ENCODE data around the gene SRD5A1. TPM values are rescaled to one million over a fixed set of nuclear protein-coding genes. Genes with fewer than 3 reads are reported as not detected.

Gene SRD5A1
- total RNA-seq, 5 donors from 2014 or later (not counting 1 experiment from before 2014, with no cell fraction given): 2.3 to 13.6 (median 9.6) TPM

DNA sequence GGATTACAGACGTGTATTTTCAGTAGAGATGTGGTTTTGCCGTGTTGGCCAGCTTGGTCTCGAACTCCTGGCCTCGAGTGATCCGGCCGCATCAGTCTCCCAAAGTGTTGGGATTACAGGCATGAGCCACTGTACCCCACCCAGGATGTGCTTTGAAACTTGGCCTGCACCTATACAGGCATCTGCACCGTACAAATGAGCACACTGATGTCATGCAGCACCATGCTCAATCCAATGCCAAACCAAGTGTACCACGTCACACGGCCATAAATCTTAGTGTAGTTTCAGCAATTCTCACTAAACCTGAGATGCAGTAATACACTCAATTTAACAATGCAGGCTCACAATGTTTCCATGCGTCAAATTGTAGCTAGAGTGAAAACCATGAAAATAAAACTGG, 6.7 kb upstream of the SRD5A1 start:
- DNase-seq (no peak), ATAC-seq (replicated peaks in 1 of 4) (no peak)
- Histone ChIP-seq H3K9me3 (no peaks in the 10 kb centered on the region), H3K36me3 (ENCODE audit: control insufficient read depth in 2 of 2, extremely low read depth in 1 of 2, insufficient read depth in 1 of 2, low read length in 1 of 2) (peaks cover 0 to 76% of the 10 kb centered on the region in 2 donors), H3K4me1 (ENCODE audit: control insufficient read depth in 1 of 2, extremely low read depth in 1 of 2, insufficient read depth in 2 of 2, low read length in 2 of 2) (peaks cover 4 to 7% of the 10 kb centered on the region in 2 experiments), H3K27ac (ENCODE audit: low read length) (no peak overlapping the region), H3K4me3 (ENCODE audit: control insufficient read depth in 1 of 2, extremely low read depth in 1 of 2, low read length in 1 of 2) (no peak overlapping the region), H3K27me3 (replicated peaks in 1 of 2; ENCODE audit: control insufficient read depth in 2 of 2, extremely low read depth in 1 of 2, insufficient read depth in 2 of 2, low read length in 1 of 2) (no peaks in the 10 kb centered on the region)
- Mint-ChIP-seq H3K27me3 (no peaks in the 10 kb centered on the region), H3K27ac (no peak overlapping the region), H3K4me3 (no peak overlapping the region), H3K36me3 (peaks cover 65% of the 10 kb centered on the region), H3K4me1 (peaks cover 58 to 68% (median 62%) of the 10 kb centered on the region in 3 donors), H3K9me3 (peaks cover 8 to 16% (median 12%) of the 10 kb centered on the region in 3 donors)
- CTCF ChIA-PET: interaction anchor here in 1 of 2 donors (1.2 kb wide), 1 partner anchor 119 kb away, joined by 3 read pairs; no protein-coding TSS in a partner anchor
- POLR2A ChIA-PET: no interaction called here
- WGBS (ENCODE audit: insufficient coverage): 88% methylated on average over 9 of the region's 10 CpGs

DNA sequence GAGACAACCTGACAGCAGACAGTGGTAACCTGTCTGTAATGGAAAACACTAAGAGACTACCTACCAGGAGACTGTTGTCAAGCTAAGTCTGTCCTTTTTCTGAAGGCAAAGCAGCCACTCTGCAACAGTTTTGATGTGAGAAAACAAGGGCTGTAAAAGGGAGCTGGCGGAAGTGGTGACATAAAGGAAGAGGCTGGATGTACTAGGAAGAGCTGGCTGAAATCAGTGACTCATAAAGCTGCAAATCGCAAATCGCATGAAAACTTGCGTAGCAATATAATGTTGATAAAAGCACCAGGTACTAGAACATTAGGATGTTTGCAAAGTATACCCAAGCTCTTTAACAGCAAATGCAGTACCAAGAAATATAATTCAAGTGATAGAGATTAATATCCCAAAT, 1.8 kb upstream of the SRD5A1 start:
- no peaks in the 10 kb centered on the region for H3K27me3 Mint-ChIP-seq
- Histone ChIP-seq H3K9me3 (no peaks in the 10 kb centered on the region), H3K27ac (ENCODE audit: low read length) (no peak overlapping the region), H3K36me3 (ENCODE audit: control insufficient read depth in 2 of 2, extremely low read depth in 1 of 2, insufficient read depth in 1 of 2, low read length in 1 of 2) (peaks cover 0 to 36% of the 10 kb centered on the region in 2 donors), H3K27me3 (replicated peaks in 1 of 2; ENCODE audit: control insufficient read depth in 2 of 2, extremely low read depth in 1 of 2, insufficient read depth in 2 of 2, low read length in 1 of 2) (no peaks in the 10 kb centered on the region), H3K4me3 (ENCODE audit: control insufficient read depth in 1 of 2, extremely low read depth in 1 of 2, low read length in 1 of 2) (peak overlapping the region in 1 of 2 donors; percentile 41), H3K4me1 (ENCODE audit: control insufficient read depth in 1 of 2, extremely low read depth in 1 of 2, insufficient read depth in 2 of 2, low read length in 2 of 2) (peaks cover 11 to 26% of the 10 kb centered on the region in 2 experiments)
- H3K36me3 Mint-ChIP-seq: peaks cover 23% of the 10 kb centered on the region
- POLR2A ChIA-PET: interaction anchor here in 1 of 2 donors (0.6 kb wide), 1 partner anchor 27 kb away, joined by 3 read pairs; no protein-coding TSS in a partner anchor
- no peak for ATAC-seq (replicated peaks in 1 of 4)
- 87% methylated on average over 3 of the region's 4 CpGs for WGBS (ENCODE audit: insufficient coverage)
- no peaks in the 10 kb centered on the region for H3K9me3 Mint-ChIP-seq
- peak overlapping the region; percentile 20 to 82 for H3K27ac Mint-ChIP-seq
- H3K4me1 Mint-ChIP-seq: peaks cover 54 to 65% (median 60%) of the 10 kb centered on the region in 3 donors
- CTCF ChIA-PET: interaction anchor here (0.5 to 0.8 kb wide), 3 partner anchors 114 to 185 kb away, joined by 3 to 5 read pairs (median 3); no protein-coding TSS in a partner anchor
- peak overlapping the region; percentile 93 to 94 (median 94) for H3K4me3 Mint-ChIP-seq
- DNase-seq: no peak

DNA sequence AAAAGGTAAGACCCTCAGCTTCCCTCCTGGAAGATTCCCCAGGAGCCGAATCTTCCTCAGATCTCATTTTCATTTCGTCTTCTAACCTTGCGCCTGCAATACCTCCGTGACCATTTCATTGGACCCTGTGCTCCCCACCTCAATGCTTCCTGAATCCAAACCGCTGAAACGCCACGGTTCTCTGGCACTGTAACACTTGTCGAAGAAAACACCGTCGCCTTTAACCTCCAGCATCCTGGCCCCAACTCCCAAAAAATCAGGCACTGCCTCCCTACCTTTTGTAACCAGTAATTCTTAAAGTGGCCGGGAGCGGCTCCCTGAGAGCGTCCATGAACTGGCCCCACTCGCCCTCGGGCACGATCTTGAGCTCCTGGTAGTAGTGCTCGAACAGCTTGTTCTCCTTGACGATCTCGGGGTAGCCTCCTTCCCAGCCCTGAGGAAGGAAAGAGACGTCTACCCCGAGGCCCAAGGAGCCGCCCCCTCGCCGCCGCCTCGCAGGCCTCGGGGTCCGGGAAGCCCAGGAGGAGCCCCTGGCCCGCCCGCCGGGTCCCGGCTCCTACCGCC, 834 bp upstream of the SRD5A1 start:
- Mint-ChIP-seq H3K4me1 (peaks cover 53 to 61% (median 57%) of the 10 kb centered on the region in 3 donors), H3K27ac (peak overlapping the region; percentile 86 to 100), H3K36me3 (peaks cover 19% of the 10 kb centered on the region), H3K27me3 (no peaks in the 10 kb centered on the region), H3K4me3 (peak overlapping the region; percentile 93 to 94 (median 94)), H3K9me3 (no peaks in the 10 kb centered on the region)
- ATAC-seq (replicated peaks in 1 of 4): no peak
- Histone ChIP-seq H3K36me3 (ENCODE audit: control insufficient read depth in 2 of 2, extremely low read depth in 1 of 2, insufficient read depth in 1 of 2, low read length in 1 of 2) (peaks cover 0 to 33% of the 10 kb centered on the region in 2 donors), H3K27me3 (replicated peaks in 1 of 2; ENCODE audit: control insufficient read depth in 2 of 2, extremely low read depth in 1 of 2, insufficient read depth in 2 of 2, low read length in 1 of 2) (no peaks in the 10 kb centered on the region), H3K4me1 (ENCODE audit: control insufficient read depth in 1 of 2, extremely low read depth in 1 of 2, insufficient read depth in 2 of 2, low read length in 2 of 2) (peaks cover 11 to 26% of the 10 kb centered on the region in 2 experiments), H3K4me3 (ENCODE audit: control insufficient read depth in 1 of 2, extremely low read depth in 1 of 2, low read length in 1 of 2) (peak overlapping the region; percentile 82 to 85), H3K9me3 (no peaks in the 10 kb centered on the region), H3K27ac (ENCODE audit: low read length) (peak overlapping the region; percentile 31)
- ChIA-PET CTCF (interaction anchor here (0.8 to 1.5 kb wide), 6 partner anchors 81 to 1210 kb away, joined by 3 to 7 read pairs (median 4); partner anchors contain the start of genes ICE1 (in 1 of the 2) and TENT4A (in 1 of the 2)), POLR2A (no interaction called here)
- peak in 4 of 35 experiments; percentile 3 to 10 (median 8) for DNase-seq
- WGBS (ENCODE audit: insufficient coverage): 2% methylated on average over 31 of the region's 33 CpGs

DNA sequence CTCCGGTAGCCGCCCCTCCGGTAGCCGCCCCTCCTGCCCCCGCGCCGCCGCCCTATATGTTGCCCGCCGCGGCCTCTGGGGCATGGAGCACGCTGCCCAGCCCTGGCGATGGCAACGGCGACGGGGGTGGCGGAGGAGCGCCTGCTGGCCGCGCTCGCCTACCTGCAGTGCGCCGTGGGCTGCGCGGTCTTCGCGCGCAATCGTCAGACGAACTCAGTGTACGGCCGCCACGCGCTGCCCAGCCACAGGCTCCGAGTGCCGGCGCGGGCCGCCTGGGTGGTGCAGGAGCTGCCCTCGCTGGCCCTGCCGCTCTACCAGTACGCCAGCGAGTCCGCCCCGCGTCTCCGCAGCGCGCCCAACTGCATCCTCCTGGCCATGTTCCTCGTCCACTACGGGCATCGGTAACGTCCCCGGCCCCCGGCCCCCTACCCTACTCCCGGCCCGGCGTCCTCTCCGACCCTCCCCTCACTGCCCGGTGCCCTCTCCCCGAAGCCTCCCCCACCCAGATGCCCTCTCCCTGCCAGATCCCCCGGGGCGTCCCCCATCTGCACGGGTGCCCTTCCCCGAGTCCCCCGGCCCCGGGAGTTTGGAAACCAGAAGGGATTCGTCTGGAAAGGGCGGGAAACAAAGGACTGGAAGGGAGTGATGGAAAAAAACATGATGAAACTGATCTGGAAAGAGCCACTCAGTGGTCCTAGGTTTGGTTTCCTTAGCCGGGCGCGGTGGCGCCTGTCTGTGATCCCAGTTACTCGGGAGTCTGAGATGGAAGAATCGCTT, 417 bp downstream of the SRD5A1 start:
- Mint-ChIP-seq H3K4me1 (peaks cover 46 to 53% (median 48%) of the 10 kb centered on the region in 3 donors), H3K36me3 (peaks cover 19% of the 10 kb centered on the region), H3K4me3 (peak overlapping the region; percentile 93 to 94 (median 94)), H3K27me3 (no peaks in the 10 kb centered on the region), H3K27ac (peak overlapping the region; percentile 72), H3K9me3 (no peaks in the 10 kb centered on the region)
- H3K27ac ChIP-seq (ENCODE audit: low read length): no peak overlapping the region
- DNase-seq: peak in 5 of 35 experiments; percentile 2 to 16 (median 12)
- H3K27me3 ChIP-seq (replicated peaks in 1 of 2; ENCODE audit: control insufficient read depth in 2 of 2, extremely low read depth in 1 of 2, insufficient read depth in 2 of 2, low read length in 1 of 2): no peaks in the 10 kb centered on the region
- peak; percentile 54 to 65 (median 62) for ATAC-seq (replicated peaks in 1 of 4)
- peaks cover 11 to 26% of the 10 kb centered on the region in 2 experiments for H3K4me1 ChIP-seq (ENCODE audit: control insufficient read depth in 1 of 2, extremely low read depth in 1 of 2, insufficient read depth in 2 of 2, low read length in 2 of 2)
- CTCF ChIA-PET: interaction anchor here (0.8 to 1.5 kb wide), 6 partner anchors 79 to 1212 kb away, joined by 3 to 7 read pairs (median 4); partner anchors contain the start of genes ICE1 (in 1 of the 2) and TENT4A (in 1 of the 2)
- POLR2A ChIA-PET: interaction anchor here (0.5 to 0.9 kb wide), 4 partner anchors 24 to 1236 kb away, joined by 3 to 7 read pairs (median 4); partner anchors contain the start of gene ICE1 (in 1 of the 2)
- peak overlapping the region; percentile 79 to 82 for H3K4me3 ChIP-seq (ENCODE audit: control insufficient read depth in 1 of 2, extremely low read depth in 1 of 2, low read length in 1 of 2)
- H3K36me3 ChIP-seq (ENCODE audit: control insufficient read depth in 2 of 2, extremely low read depth in 1 of 2, insufficient read depth in 1 of 2, low read length in 1 of 2): peaks cover 0 to 25% of the 10 kb centered on the region in 2 donors
- H3K9me3 ChIP-seq: no peaks in the 10 kb centered on the region
- 1% methylated on average over 66 of the region's 75 CpGs for WGBS (ENCODE audit: insufficient coverage)

DNA sequence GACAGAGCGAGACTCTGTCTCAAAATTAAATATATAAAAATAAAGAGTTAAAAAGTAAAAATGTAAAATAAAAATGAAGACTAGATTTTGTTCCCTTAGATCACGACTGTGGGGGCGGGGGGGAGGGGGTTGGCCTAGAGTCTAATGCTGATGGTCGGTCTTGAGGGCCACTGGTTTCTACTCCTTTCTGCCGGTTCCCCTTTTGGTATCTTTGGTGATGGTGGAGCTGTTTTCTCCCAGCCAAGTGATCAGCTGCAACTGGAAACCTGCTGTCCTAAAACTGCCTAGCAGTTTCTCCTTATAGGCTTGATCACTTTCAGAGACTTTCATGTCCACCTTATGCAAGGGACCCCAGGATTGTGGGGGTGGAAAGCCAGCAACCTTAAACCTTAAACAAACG, 1.1 kb downstream of the SRD5A1 start:
- H3K36me3 ChIP-seq (ENCODE audit: control insufficient read depth in 2 of 2, extremely low read depth in 1 of 2, insufficient read depth in 1 of 2, low read length in 1 of 2): peaks cover 0 to 18% of the 10 kb centered on the region in 2 donors
- Mint-ChIP-seq H3K4me3 (peak overlapping the region; percentile 93 to 94 (median 94)), H3K27ac (peak overlapping the region in 1 of 2 donors; percentile 72), H3K27me3 (no peaks in the 10 kb centered on the region), H3K9me3 (no peaks in the 10 kb centered on the region), H3K4me1 (peaks cover 40 to 49% (median 42%) of the 10 kb centered on the region in 3 donors), H3K36me3 (peaks cover 18% of the 10 kb centered on the region)
- ChIA-PET CTCF (no interaction called here), POLR2A (no interaction called here)
- H3K4me3 ChIP-seq (ENCODE audit: control insufficient read depth in 1 of 2, extremely low read depth in 1 of 2, low read length in 1 of 2): peak overlapping the region in 1 of 2 donors; percentile 82
- peaks cover 11 to 26% of the 10 kb centered on the region in 2 experiments for H3K4me1 ChIP-seq (ENCODE audit: control insufficient read depth in 1 of 2, extremely low read depth in 1 of 2, insufficient read depth in 2 of 2, low read length in 2 of 2)
- H3K27me3 ChIP-seq (replicated peaks in 1 of 2; ENCODE audit: control insufficient read depth in 2 of 2, extremely low read depth in 1 of 2, insufficient read depth in 2 of 2, low read length in 1 of 2): no peaks in the 10 kb centered on the region
- WGBS (ENCODE audit: insufficient coverage): 0% methylated on average over 3 of the region's 6 CpGs
- H3K27ac ChIP-seq (ENCODE audit: low read length): no peak overlapping the region
- no peak for ATAC-seq (replicated peaks in 1 of 4)
- no peak for DNase-seq
- H3K9me3 ChIP-seq: no peaks in the 10 kb centered on the region
